Neutrophil (primary cell): ENCODE measurements around the gene PHF11.

Experiments
- H3K27ac ChIP-seq: fragments of 200-600 bp; sonication (generic); 2 replicates; pipeline ENCODE4 v1.5.1; 2016; ENCODE audit warnings: mild to moderate bottlenecking, moderate library complexity
- H3K27me3 ChIP-seq: fragments of 200-600 bp; sonication (generic); 2 replicates; pipeline ENCODE4 v1.6.0; 2016; ENCODE audit warnings: mild to moderate bottlenecking
- H3K36me3 ChIP-seq: fragments of 200-600 bp; sonication (generic); 2 replicates; pipeline ENCODE4 v1.5.1; 2017
- H3K4me1 ChIP-seq, 2 experiments: fragments of 200-600 bp in 1 of 2; sonication (generic) in 1 of 2; 1 replicate in 1 of 2; 2 replicates in 1 of 2; pipeline versions ENCODE4 v1.5.1 to v1.6.1; 2013 to 2016; ENCODE audit warnings: low read depth in 1 of 2, low read length in 1 of 2, mild to moderate bottlenecking in 1 of 2, moderate library complexity in 1 of 2; ENCODE audit not compliant: control insufficient read depth in 1 of 2, insufficient read depth in 1 of 2
- H3K4me3 ChIP-seq, 2 experiments: fragments of 200-600 bp in 1 of 2; sonication (generic) in 1 of 2; 1 replicate in 1 of 2; 2 replicates in 1 of 2; pipeline ENCODE4 v1.5.1; 2013 to 2016; ENCODE audit warnings: low read depth in 1 of 2, low read length in 1 of 2, mild to moderate bottlenecking in 1 of 2, moderate library complexity in 1 of 2
- H3K9me3 ChIP-seq: fragments of 200-600 bp; sonication (generic); 2 replicates; pipeline ENCODE4 v1.5.1; 2016
- CTCF ChIP-seq: fragments of 200-600 bp; sonication (generic); IDR thresholded peaks from 2 replicates; pipeline ENCODE4 v1.5.1; 2016; ENCODE audit warnings: antibody characterized with exemption

The PHF11 gene

GRCh38 chr13:49516467-49516866 lies 20.7 kb downstream of the PHF11 start:
- no peak overlapping the region for H3K27ac ChIP-seq
- H3K36me3 ChIP-seq, result peaks cover 81% of the 10 kb centered on the region
- H3K27me3 ChIP-seq, result no peaks in the 10 kb centered on the region
- no peak for TF ChIP-seq CTCF
- H3K4me3 ChIP-seq, result no peak overlapping the region
- H3K9me3 ChIP-seq, result no peaks in the 10 kb centered on the region
- no peaks in the 10 kb centered on the region for H3K4me1 ChIP-seq

DNA sequence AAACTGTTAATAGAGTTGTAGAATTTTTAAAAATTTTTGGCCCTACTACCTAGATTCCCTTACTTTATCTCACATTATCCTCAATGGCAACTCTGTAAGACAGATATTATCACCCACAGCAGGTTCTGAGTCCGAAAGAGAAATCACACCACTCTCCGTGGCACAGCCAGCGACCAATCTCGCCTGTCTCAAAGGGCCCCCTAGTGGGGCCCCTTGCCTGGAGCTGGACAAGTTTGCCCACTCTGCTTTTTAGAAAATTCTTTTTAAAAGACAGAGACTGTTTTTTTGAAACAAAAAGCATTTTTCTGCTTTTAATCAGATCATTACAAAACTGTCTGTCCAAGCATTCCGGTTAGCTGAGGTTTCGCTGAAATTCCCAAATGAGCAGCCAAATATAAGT lies 21.7 kb downstream of the PHF11 start:
- H3K9me3 ChIP-seq, result no peaks in the 10 kb centered on the region
- H3K4me1 ChIP-seq, result no peaks in the 10 kb centered on the region
- no peak overlapping the region for H3K27ac ChIP-seq
- H3K36me3 ChIP-seq, result peaks cover 90% of the 10 kb centered on the region
- no peaks in the 10 kb centered on the region for H3K27me3 ChIP-seq
- H3K4me3 ChIP-seq, result no peak overlapping the region
- TF ChIP-seq CTCF, result no peak

DNA sequence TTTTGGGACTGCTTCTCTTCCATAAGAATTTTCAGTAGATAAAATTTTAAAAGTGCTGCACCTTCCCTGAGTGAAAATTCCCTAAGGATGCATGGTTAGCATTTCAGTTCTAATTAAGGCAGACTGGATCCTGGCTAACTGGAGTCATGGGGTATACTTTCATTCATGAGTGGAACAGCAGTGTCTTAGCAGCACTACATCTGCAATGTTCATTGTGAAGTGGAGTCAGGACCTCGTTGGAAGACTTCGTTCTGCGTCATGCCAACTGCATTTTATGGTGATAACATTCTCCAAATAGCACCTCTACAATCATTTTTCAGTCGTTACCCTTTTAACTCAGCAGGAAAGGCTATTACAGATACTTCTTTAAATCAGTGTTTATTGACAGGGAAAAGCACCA lies 25.5 kb downstream of the PHF11 start:
- Histone ChIP-seq H3K9me3 (no peaks in the 10 kb centered on the region), H3K4me3 (no peak overlapping the region), H3K36me3 (peaks cover 85% of the 10 kb centered on the region), H3K27me3 (no peaks in the 10 kb centered on the region), H3K4me1 (no peaks in the 10 kb centered on the region), H3K27ac (no peak overlapping the region)
- no peak for TF ChIP-seq CTCF

DNA sequence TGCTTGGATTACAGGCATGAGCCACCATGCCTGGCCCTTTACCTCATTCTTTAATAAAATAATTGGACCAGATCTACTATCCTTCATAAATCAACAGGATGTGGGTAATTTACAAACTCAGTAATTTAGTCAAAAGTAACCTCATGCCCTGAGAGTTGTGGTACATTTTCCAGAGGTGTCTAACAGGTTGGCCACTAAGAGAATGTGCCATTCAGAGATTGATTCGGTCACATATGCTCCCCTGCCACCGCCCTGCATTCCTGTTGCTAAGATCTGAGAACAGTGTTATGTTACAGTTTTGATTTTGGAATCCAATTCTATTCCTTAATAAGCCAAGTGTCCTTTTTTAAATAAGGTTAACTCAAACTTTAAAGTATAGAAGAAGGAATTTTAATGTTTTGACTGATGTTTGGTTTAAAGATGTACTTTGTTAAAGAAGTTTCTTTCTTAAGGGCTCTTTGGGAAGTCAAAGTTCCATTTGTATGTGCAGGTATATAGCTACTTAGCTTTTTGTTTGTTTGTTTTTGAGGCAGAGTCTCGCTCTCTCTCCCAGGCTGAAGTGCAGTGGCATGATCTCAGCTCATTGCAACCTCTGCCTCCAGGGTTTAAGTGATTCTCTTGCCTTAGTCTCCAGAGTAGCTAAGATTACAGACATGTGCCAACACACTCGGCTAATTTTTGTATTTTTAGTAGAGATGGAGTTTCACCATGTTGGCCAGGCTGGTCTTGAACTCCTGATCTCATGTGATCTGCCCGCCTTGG lies 29.2 kb downstream of the PHF11 start:
- Histone ChIP-seq H3K27ac (no peak overlapping the region), H3K4me1 (peaks cover under 1% of the 10 kb centered on the region in 2 experiments), H3K4me3 (no peak overlapping the region), H3K9me3 (no peaks in the 10 kb centered on the region), H3K27me3 (no peaks in the 10 kb centered on the region), H3K36me3 (peaks cover 82% of the 10 kb centered on the region)
- TF ChIP-seq CTCF, result no peak

DNA sequence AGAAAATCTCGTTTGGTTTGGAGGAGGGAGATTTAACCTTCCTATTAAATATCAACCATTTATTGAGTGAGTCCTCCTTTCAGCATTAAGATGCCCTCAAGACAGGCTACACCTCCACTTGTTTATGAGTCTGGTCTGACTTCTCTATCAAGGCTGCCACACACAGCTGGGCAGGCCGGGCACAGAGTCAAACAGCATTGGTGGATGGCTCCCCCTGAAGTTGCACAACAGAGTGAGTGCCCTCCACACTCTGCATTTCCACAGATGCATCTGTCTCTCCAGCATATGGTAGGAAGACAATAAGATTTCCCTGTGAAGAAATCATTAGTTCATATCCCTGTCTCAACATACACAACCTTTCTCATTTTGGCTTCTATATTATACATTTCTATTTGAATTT lies 31.4 kb downstream of the PHF11 start:
- H3K9me3 ChIP-seq, result no peaks in the 10 kb centered on the region
- no peak overlapping the region for H3K4me3 ChIP-seq
- TF ChIP-seq CTCF, result no peak
- H3K4me1 ChIP-seq, result peaks cover 10 to 17% of the 10 kb centered on the region in 2 experiments
- H3K36me3 ChIP-seq, result peaks cover 60% of the 10 kb centered on the region
- no peak overlapping the region for H3K27ac ChIP-seq
- no peaks in the 10 kb centered on the region for H3K27me3 ChIP-seq
